ENCODE measurements around the gene EBF3.

The EBF3 gene

GRCh38 chr10:129912166-129912917 is 51.7 kb downstream of the EBF3 start:
- no peak for DNase-seq

GRCh38 chr10:129911451-129912165 is 52.5 kb downstream of the EBF3 start:
- DNase-seq = no peak

DNA sequence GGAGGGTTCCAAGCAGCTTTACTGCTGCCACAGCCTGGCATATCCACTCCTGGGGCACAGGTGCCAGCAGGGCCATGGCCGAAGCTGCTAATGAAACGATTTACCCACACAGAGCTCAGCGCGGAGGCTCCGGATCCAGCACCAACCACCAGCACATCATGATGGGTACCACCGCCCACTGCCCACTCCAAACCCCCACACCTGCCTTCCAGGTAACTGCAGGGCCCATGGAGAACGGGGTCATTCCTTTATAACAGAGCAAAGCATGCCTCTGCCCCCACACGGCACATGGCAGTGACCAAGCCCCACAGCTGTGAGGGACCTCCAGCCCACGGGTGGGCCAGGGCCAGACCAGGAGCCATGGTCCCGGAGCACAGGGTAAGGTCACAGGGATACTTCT is 53.2 kb downstream of the EBF3 start:
- no peak for DNase-seq

DNA sequence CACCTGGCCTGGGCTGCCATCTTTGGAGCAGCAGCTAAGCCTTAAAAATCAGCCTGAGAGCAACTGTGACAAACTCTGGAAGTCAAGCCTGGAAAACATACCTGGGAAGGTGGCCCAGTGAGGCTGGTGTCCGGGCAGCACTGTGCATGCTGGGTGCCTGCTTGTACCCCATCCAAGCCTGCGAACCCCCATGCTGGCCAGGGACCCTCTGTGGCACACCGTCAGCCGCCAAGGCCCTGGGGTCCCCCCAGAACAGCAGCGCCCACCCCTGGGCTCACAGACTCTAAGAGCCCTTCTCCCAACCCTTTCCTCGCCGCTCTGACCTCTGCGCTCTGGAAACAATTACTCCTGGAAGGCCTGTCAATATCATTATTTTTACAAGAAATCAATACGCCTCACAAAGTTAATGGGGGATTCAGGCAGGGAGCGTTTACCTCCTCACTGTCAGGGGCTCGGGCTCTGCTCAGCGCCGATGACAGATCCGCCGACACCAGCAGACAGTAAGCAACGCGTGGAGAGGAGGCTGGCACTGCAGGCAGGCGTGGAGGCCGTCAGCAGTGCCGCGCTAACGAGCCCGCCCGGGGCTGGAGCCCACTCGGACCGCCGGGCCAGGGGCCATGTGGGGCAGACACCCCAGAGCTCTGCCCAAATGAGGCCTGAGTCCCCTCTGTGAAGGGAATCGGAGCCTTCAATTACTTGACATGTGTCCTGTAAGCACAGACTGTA is 54.4 kb downstream of the EBF3 start:
- no peak for DNase-seq

DNA sequence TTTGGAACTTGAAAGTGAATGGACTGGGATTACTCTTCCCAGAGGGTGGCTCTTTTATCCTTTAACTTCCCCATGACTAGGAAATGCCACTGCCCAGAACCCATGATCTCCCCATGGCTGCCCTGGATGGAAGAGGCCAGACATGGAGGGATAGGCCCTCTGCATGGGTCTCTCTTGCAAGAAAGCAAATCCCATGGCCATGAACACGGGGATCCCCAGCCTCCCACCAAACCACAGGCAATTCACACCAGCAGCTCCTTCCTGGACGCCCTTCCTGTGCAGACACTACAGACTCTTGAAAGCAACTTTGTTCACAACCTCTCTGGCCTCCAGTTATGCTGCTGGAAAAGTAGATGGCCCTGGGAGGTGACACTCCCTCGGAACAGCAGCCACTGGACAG is 55.0 kb downstream of the EBF3 start:
- DNase-seq = no peak

DNA sequence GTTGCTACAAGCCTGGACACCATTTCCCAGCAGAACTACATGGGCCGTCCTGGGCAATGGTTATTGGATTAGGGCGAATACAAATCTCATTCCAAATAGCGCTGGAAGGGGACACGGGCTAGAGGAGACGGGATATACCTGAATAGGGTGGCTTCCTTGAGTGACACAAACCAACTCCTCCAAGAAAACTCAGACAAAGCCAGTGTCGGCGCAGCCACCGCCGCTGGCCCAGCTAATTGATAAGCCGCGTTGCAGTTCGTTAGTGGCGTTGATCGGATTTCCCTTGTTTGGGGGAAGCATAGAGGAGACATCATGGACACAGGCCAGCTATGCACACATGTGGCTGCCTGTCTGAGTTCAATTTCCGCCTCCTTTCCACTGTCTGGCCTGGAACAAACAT is 55.7 kb downstream of the EBF3 start:
- DNase-seq = no peak

DNA sequence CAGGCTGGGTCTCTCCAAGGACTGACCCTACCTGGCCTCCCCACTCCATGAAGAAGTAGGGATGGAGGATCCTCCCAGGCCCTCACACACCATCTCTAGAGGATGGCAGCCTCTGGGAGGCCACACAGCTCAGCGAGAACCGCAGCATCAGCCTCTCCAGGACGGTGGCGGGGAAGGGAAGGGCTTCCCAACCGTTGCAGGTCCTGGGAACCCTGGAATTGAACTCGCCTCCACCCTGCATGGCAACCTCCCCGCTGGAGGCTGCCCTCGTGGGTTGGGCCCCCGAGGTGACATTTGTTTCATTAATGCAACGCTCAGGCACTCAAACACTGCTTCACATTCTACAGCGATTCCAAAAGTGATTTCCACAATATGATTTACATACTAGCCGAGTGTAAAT is 58.5 kb downstream of the EBF3 start:
- DNase-seq = no peak

- DNase-seq = no peak
These were observed 59.8 kb downstream of the EBF3 start for GRCh38 chr10:129904323-129904722.

DNA sequence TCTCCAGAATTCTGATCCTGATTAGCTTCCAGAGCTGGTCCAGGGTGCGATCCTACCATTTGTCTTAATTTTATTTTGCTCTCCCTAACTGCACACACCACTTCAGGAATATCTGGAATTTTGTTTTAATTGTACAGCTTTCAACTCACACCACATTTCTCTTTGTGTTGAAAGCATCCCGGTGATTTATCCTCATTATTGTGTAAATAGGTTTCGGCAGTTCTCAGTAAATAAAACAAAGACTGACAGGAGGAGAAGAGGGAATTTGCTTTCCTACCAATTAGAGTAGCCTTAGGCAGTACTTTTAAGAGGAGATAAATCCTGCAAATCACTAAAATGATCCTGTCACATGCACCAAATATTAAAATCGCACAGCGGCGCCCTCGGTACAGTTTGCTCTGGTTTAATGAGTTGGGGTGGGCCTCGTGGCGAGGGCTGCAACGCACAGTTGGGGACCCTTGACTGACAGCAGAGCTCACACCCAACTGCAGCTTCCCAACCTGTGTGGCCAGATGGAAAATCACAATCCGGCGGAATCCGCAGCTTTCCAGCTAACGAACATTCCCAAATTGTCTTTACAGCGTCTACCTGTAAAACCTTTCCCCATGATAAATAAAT is 62.6 kb downstream of the EBF3 start:
- no peak for DNase-seq

DNA sequence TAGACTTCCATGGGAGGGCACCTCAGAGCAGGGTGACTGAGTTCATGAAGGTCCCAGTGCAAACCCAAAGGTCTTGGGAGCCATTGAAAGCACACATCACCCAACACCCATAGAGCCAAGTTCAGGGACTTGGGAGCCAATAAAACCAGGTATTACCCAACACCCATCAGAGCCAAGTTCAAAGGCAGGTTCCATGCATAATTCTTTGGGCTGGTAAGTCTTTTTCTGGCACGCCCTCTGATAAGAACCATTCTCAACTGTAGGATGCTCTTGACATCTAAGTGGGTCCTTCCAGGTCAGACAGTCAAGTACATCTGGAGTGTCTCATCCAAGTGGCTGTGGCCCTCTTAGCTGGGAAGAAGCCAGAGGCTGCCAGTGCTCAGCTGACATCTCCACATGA is 63.2 kb downstream of the EBF3 start:
- no peak for DNase-seq

DNA sequence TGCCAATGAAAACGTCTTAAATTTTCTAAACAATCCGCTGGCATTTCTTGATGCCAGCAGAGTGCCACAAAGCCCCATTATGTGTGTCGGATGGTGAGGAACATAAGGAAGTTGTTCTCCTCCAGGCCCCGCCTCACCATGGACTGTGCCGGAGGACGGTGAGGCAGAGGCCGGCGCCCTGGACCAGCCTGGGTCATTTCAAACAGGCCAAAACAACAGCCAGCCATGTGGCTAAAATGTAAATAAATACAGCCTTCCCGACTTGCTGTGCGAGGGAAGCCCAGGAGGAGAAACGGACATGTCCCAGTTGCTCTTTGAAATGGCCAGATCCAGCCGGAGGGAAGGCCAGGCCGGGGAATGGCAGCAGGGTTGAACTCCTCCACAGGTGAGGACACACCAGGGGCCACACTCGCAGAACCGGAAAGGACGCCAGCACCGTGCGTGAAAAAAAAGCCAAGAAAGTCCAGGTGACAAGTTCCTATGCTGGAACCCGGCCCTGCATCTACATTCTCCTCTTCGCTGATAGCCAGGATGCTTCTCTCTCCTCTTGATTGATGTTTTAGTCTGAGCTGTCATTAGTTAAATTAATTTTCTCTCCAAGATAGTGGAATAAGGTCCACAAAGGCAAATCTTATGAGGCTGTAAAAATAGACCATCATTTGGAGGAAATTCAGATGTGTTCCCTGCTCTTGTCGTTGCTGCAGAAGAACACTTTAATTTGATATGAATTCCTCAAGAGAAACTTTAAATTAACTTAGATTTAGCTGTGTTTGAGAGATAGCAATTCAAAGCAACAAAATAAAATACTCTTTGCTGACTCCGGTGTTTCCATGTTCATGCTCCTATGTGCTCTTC is 64.6 kb downstream of the EBF3 start:
- DNase-seq = no peak

DNA sequence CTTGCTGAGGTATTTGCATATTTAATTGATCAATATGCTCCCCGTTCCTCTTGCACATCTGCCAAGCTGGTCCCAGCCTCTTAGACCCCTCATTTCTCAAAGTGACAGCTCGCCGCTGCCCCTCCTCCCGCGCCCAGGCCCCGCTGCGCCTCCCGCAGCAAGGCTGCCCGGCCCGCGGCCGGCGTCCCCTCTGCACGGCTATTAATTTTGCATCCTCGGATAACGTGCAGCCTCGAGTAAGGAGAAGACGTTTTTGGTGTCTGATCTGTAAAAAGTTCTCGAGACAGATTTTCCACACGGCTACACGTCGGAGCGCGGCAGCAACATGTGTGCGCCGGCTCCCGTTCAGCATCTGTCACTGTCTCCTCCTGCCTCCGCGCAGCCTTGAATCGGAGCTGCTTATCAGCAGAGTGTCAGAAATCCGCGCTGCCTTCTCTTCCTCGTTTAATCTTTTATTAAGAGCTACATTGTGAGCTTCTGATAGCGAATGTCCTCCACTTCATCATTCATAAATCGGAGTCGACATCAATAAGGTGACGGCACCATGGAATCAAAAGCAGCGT is 65.3 kb downstream of the EBF3 start:
- no peak for DNase-seq

GRCh38 chr10:129897871-129898626 is 66.0 kb downstream of the EBF3 start:
- DNase-seq = no peak

DNA sequence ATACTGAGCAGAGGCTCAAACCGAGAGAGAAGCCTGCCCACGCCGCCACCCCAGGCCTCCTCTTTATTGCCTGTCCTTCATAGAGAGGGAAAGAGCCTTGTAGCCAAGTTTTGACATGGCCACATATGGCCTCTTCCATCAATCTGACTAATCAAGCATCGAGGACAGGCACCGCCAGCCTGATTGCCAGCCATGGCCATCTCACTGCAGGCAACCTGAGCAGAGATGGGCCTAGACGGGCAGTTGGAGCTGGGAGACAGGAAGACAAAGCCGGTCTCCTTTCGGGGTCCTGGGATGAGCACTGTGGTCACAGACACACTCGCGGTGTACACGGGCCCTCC is 67.2 kb downstream of the EBF3 start:
- no peak for DNase-seq

GRCh38 chr10:129896136-129896859 is 67.8 kb downstream of the EBF3 start:
- DNase-seq = peak in 3 of 56 donors; percentile 1 to 7 (median 4)

DNA sequence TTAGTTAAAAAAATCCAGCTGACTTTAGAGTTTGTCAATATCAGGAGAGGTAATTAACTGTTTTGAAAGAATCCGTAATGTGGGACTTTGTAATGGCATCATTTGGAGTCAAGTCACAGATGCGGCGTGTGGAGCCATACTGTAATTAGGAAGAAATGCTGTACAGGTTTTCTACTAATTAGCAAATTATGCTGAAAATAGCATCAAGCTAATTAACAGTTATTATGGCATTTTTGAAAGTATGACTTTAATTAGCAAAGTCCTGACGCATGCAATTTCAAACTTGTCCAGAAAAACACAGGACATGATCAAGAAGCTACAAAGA is 68.3 kb downstream of the EBF3 start:
- DNase-seq = no peak

DNA sequence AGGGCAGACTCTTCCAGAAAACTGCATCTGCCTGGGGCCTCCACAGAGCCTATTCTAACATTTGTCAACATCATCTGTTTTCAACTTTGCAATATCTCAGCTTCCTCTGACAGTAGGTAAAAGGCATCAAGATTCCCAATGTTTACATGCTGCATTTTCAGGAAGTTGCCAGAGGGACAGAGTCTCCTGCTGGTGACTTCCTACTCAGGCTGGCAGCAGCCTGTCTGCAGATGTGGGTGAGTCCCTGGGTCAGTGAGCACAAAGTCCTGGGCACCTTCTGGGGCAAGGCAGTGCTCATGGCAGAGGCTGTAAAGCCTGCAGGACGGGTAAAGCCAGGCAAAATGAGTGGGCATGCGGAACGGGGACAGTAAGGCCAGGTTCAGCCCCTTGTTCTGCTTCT is 69.4 kb downstream of the EBF3 start:
- DNase-seq = no peak

GRCh38 chr10:129893104-129894089 is 70.7 kb downstream of the EBF3 start:
- no peak for DNase-seq
